Coronary artery (tissue), 2 donors: ENCODE data around the gene TECRL.

Experiments used
- DNase-seq: peaks from one replicate; pipeline ENCODE4 v3.0.0-alpha.2; 2017; ENCODE audit warnings: low spot score
- H3K27ac ChIP-seq, 2 donors: fragments of 200-600 bp; sonication (generic); one replicate each; pipeline ENCODE4 v1.5.1; 2016 to 2019
- H3K4me3 ChIP-seq: fragments of 200-600 bp; sonication (generic); 2 replicates; pipeline ENCODE4 v1.5.1; 2016; ENCODE audit warnings: mild to moderate bottlenecking, moderate library complexity
- CTCF ChIP-seq: fragments of 200-600 bp; sonication (generic); IDR thresholded peaks from one replicate; pipeline ENCODE4 v1.5.1; 2019; ENCODE audit warnings: antibody characterized with exemption

The TECRL gene

GRCh38 chr4:64361399-64361740, 47.9 kb downstream of the TECRL start:
- DNase-seq = no peak
- Histone ChIP-seq H3K4me3 (no peak overlapping the region), H3K27ac (no peak overlapping the region)
- no peak for TF ChIP-seq CTCF

- no peak for DNase-seq
- Histone ChIP-seq H3K4me3 (no peak overlapping the region), H3K27ac (no peak overlapping the region)
- TF ChIP-seq CTCF = no peak
Observed at GRCh38 chr4:64360664-64361398, 48.4 kb downstream of the TECRL start.

DNA sequence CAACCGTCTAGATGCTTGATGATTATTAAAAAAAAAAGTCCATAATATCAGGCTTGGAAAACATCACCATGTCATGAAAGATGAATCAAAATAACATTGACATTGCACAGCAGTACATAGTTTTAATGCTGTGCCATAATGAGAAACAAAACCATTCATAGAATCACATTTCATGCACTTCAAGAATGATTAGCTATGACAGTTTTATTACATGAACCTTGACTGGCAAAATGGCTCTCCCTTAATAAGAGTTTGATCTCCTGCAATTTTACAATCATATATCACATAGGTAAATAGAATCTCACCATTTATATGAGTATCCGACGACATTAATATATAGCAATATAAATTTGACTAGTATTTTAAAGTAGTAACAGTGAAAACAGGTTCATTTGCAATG, 49.8 kb downstream of the TECRL start:
- Histone ChIP-seq H3K4me3 (no peak overlapping the region), H3K27ac (no peak overlapping the region)
- DNase-seq = no peak
- no peak for TF ChIP-seq CTCF

DNA sequence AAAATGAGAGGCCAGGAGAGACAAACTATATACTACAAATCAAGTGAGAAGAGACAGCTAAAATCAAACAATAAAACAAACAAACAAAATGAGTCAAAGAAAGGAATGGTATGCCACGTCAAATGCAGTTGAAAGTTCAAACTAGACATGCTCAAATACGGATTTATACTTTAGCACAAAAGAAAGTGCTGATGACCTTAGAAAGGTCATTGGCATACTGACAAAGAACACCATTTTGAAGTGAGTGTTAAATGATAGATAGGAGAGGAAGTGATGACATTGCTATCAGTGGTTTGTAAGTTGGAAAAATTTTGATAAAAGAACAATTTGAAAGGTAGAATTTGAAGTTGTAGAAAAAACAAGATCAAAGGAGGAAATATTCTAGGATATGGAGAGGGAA, 55.3 kb downstream of the TECRL start:
- TF ChIP-seq CTCF = no peak
- Histone ChIP-seq H3K4me3 (no peak overlapping the region), H3K27ac (no peak overlapping the region)
- DNase-seq = no peak

GRCh38 chr4:64341711-64342110, 67.5 kb downstream of the TECRL start:
- H3K27ac ChIP-seq = no peak overlapping the region
- H3K4me3 ChIP-seq = no peak overlapping the region
- no peak for TF ChIP-seq CTCF
- DNase-seq = no peak

GRCh38 chr4:64340218-64341110, 68.8 kb downstream of the TECRL start:
- TF ChIP-seq CTCF = no peak
- Histone ChIP-seq H3K4me3 (no peak overlapping the region), H3K27ac (no peak overlapping the region)
- no peak for DNase-seq

GRCh38 chr4:64334964-64335363, 74.3 kb downstream of the TECRL start:
- no peak overlapping the region for H3K27ac ChIP-seq
- TF ChIP-seq CTCF = no peak
- no peak for DNase-seq

More at GRCh38 chr4:64334964-64335363, 74.3 kb downstream of the TECRL start:
- no peak overlapping the region for H3K4me3 ChIP-seq
